ENCODE data around the gene ASIC4.

GRCh38 chr2:219472629-219473187, 41.6 kb upstream of the ASIC4 start:
- TF ChIP-seq CTCF (conservative IDR thresholded peaks at IDR 0.05; ENCODE audit: low read depth, low read length) (no peak), EZH2 (IDR thresholded peaks at IDR 0.05; ENCODE audit: low read length, unreplicated experiment) (no peak), EZH2phosphoT487 (IDR thresholded peaks at IDR 0.05; ENCODE audit: borderline replicate concordance, low read length) (no peak)

Measured in PC-3 (cell line).